NCI-H82 (cell line): ENCODE results near the gene ECHS1.
"Not testable (repeated sequence)": the region's sequence is repeated elsewhere in the genome, so short reads cannot be mapped to it uniquely, and the experiment has no call there.

Experiments used
- DNase-seq: peaks from one replicate; lab custom pipeline; 2025; lab: John Stamatoyannopoulos, UW

The ECHS1 gene

GRCh38 chr10:133373174-133374090, at the start of gene ECHS1:
TSS of gene ECHS1 (minus strand) at chr10:133373354. CDS start at chr10:133373333, 21 bp downstream.
- DNase-seq: peak; percentile 94

- peak; percentile 18 for DNase-seq
Measured at GRCh38 chr10:133422223-133422806, 49.2 kb upstream of the ECHS1 start.

- DNase-seq: peak; percentile 18
Measured at GRCh38 chr10:133421336-133422222, 48.4 kb upstream of the ECHS1 start.

- no peak for DNase-seq
Measured at GRCh38 chr10:133420579-133420978, 47.4 kb upstream of the ECHS1 start.

- no peak for DNase-seq
Measured at GRCh38 chr10:133420028-133420427, 46.9 kb upstream of the ECHS1 start.

- no peak for DNase-seq
Measured at GRCh38 chr10:133419211-133419950, 46.2 kb upstream of the ECHS1 start.

GRCh38 chr10:133418289-133418993, 45.3 kb upstream of the ECHS1 start:
- DNase-seq: no peak

GRCh38 chr10:133415752-133416151, 42.6 kb upstream of the ECHS1 start:
- no peak for DNase-seq

GRCh38 chr10:133414401-133414800, 41.2 kb upstream of the ECHS1 start:
- DNase-seq: not testable (repeated sequence)

GRCh38 chr10:133412381-133412711, 39.2 kb upstream of the ECHS1 start:
- DNase-seq: no peak

- DNase-seq: no peak
Measured at GRCh38 chr10:133411523-133412380, 38.6 kb upstream of the ECHS1 start.

- no peak for DNase-seq
Measured at GRCh38 chr10:133405844-133406527, 32.8 kb upstream of the ECHS1 start.

- no peak for DNase-seq
Measured at GRCh38 chr10:133405272-133405671, 32.1 kb upstream of the ECHS1 start.

GRCh38 chr10:133403784-133404183, 30.6 kb upstream of the ECHS1 start:
- DNase-seq: no peak

- DNase-seq: no peak
Measured at GRCh38 chr10:133403359-133403758, 30.2 kb upstream of the ECHS1 start.

- DNase-seq: no peak
Measured at GRCh38 chr10:133401981-133402725, 29.0 kb upstream of the ECHS1 start.

GRCh38 chr10:133401500-133401899, 28.3 kb upstream of the ECHS1 start:
- no peak for DNase-seq

GRCh38 chr10:133400624-133401424, 27.7 kb upstream of the ECHS1 start:
- DNase-seq: no peak
